Heart left ventricle (tissue), 16 donors: ENCODE data around the gene DUSP22. TPM values are rescaled to one million over a fixed set of nuclear protein-coding genes. Genes with fewer than 3 reads are reported as not detected.

Experiments used
- ATAC-seq, 4 donors: fragments of 200-7000 bp; cut with Tn5 transposase; one replicate each; pipeline ENCODE4 v1.9.1; 2020 to 2022; ENCODE audit warnings: moderate library complexity in 4 of 4, mild to moderate bottlenecking in 3 of 4, moderate number of reproducible peaks in 1 of 4
- DNase-seq, 5 donors: peaks; one replicate each; pipeline ENCODE4 v3.0.0-alpha.2; 2020
- H3K27ac ChIP-seq, 12 donors: fragments of 200-600 bp; sonication (generic) in 4 of 12; one replicate each; pipeline versions ENCODE4 v1.5.0 to v1.8.0; 2016 to 2022; ENCODE audit warnings: mild to moderate bottlenecking in 2 of 12
- H3K27me3 ChIP-seq, 9 donors: fragments of 200-600 bp; sonication (generic) in 2 of 9; one replicate each; pipeline versions ENCODE4 v1.5.1 to v1.8.0; 2016 to 2022; ENCODE audit warnings: mild to moderate bottlenecking in 3 of 9
- H3K36me3 ChIP-seq, 9 donors: fragments of 200-600 bp; sonication (generic) in 2 of 9; one replicate each; pipeline versions ENCODE4 v1.5.0 to v1.8.0; 2018 to 2022; ENCODE audit warnings: mild to moderate bottlenecking in 2 of 9
- H3K4me1 ChIP-seq, 12 donors: fragments of 200-600 bp; sonication (generic) in 4 of 12; one replicate each; pipeline versions ENCODE4 v1.5.0 to v1.8.0; 2016 to 2022; ENCODE audit warnings: mild to moderate bottlenecking in 3 of 12
- H3K4me3 ChIP-seq, 12 donors: fragments of 200-600 bp; sonication (generic) in 4 of 12; one replicate each; pipeline versions ENCODE4 v1.5.0 to v1.8.0; 2017 to 2022; ENCODE audit warnings: mild to moderate bottlenecking in 9 of 12, moderate library complexity in 4 of 12
- H3K9me3 ChIP-seq, 12 donors: fragments of 200-600 bp; sonication (generic) in 4 of 12; one replicate each; pipeline versions ENCODE4 v1.5.0 to v1.8.0; 2016 to 2022; ENCODE audit warnings: mild to moderate bottlenecking in 1 of 12
- CTCF ChIP-seq, 12 donors: fragments of 200-600 bp; sonication (generic) in 4 of 12; IDR thresholded peaks; one replicate each; pipeline versions ENCODE4 v1.5.0 to v1.8.0; 2018 to 2022; ENCODE audit warnings: antibody characterized with exemption in 12 of 12, mild to moderate bottlenecking in 5 of 12
- POLR2A ChIP-seq, 2 donors: fragments of 450-650 bp; IDR thresholded peaks; one replicate each; pipeline ENCODE4 v1.6.1; 2017; ENCODE audit warnings: antibody characterized with exemption in 2 of 2, mild to moderate bottlenecking in 2 of 2, moderate library complexity in 2 of 2
- WGBS, 4 donors: extraction: QIAGEN DNeasy Blood & Tissue Kit in 2 of 4; methylation state at CpG; one replicate each; pipeline versions ENCODE4 v1.1.5 to v1.1.7; 2013 to 2018; 5-methylcytosine and 5-hydroxymethylcytosine counted together
- intact Hi-C, 10 donors: fragments of 100-400 bp; cut with DNase I; formaldehyde crosslinking; loops; one replicate each; pipeline versions ENCODE4 v1.11.1 to v1.14.2; 2022
- polyA plus RNA-seq, 2 donors: library from polyadenylated mRNA; stranded (reverse); fragments of 200-250 nt; gene quantifications; one replicate each; pipeline ENCODE4 v1.2.3, GENCODE V29; 2013
- total RNA-seq, 9 donors: library from RNA; depleted of rRNA in 2 of 9; stranded (reverse); fragments of >200 nt in 2 of 9; fragmentation: NEBNext Ultra II Directional in 3 of 9; extraction: Animal tissue kit (Norgen Biotek cat#: 25700) in 3 of 9; gene quantifications; one replicate each; pipeline versions ENCODE4 v1.1.0 to v1.2.4, GENCODE V29; 2016 to 2023
- donor health status: ischemic (EF 13 %, LVEDD 7.1; RV severe dilation, severe dysfunction).
- donor health status: healthy with polysubstance abuse.
- donor health status: DM: no; HTN: yes; CAD: no.
- donor health status: DM: no; HTN: no; CAD: no.
- donor health status: ischemic (EF 25% LVEDD 6.9; RV normal size, moderate dysfunction).
- donor health status: ischemic (EF 25% LVEDD 5.7; RV mildly dilated, moderate dysfunction).
- donor health status: healthy.
- donor health status: DM: yes; HTN: yes; CAD: no.
- donor health status: ischemic (EF 35%, LVEDD 5.7; RV mildly dilated, moderate dysfunction).
- donor health status: nonischemic (EF 11% LVEDD 7.7; RV severe dilation, severe dysfunction).
- donor health status: DM: yes; HTN: yes; CAD: no.
- donor health status: PGD.
- donor health status: ischemic (EF 29% LVEDD 5.4; RV normal size, mild dysfunction).
- donor health status: nonischemic (EF 23%, LVEDD 6.1; RV moderate dilation, normal function).

The DUSP22 gene
- total and polyA plus RNA-seq, 11 donors = 33.4 to 79.9 (median 48.2) TPM

GRCh38 chr6:356828-357251, 64.6 kb downstream of the DUSP22 start:
- intact Hi-C loops = no loop called here
- no peak overlapping the region for H3K27ac ChIP-seq
- no peaks in the 10 kb centered on the region for H3K9me3 ChIP-seq
- TF ChIP-seq CTCF (IDR thresholded peaks at IDR 0.05) (no peak), POLR2A (IDR thresholded peaks at IDR 0.05) (no peak)
- peaks cover 0 to 9% (median 0%) of the 10 kb centered on the region in 9 donors for H3K36me3 ChIP-seq
- no peaks in the 10 kb centered on the region for H3K27me3 ChIP-seq
- H3K4me1 ChIP-seq = peaks cover 0 to 5% (median 0%) of the 10 kb centered on the region in 12 donors
- DNase-seq = peak in 3 of 5 donors; percentile 50 to 70 (median 66)
- H3K4me3 ChIP-seq = no peak overlapping the region
- WGBS, 4 donors = 68 to 79% (median 71%) methylated on average over 11 of the region's 11 CpGs
- peak in 2 of 4 donors; percentile 47 to 60 for ATAC-seq

- Histone ChIP-seq H3K4me1 (peaks cover 0 to 5% (median 0%) of the 10 kb centered on the region in 12 donors), H3K27ac (no peak overlapping the region), H3K27me3 (no peaks in the 10 kb centered on the region), H3K4me3 (no peak overlapping the region), H3K9me3 (no peaks in the 10 kb centered on the region), H3K36me3 (peaks cover 0 to 5% (median 0%) of the 10 kb centered on the region in 9 donors)
- ATAC-seq (no peak), DNase-seq (no peak)
- no peak for TF ChIP-seq POLR2A (IDR thresholded peaks at IDR 0.05)
- intact Hi-C loops = no loop called here
- 72 to 81% (median 79%) methylated on average over 12 of the region's 12 CpGs for whole genome bisulfite sequencing, 4 donors
These were observed 65.0 kb downstream of the DUSP22 start for GRCh38 chr6:357261-357790.

- DNase-seq (peak in 2 of 5 donors; percentile 18 to 56), ATAC-seq (no peak)
- Histone ChIP-seq H3K36me3 (no peaks in the 10 kb centered on the region), H3K27ac (no peak overlapping the region), H3K4me3 (no peak overlapping the region), H3K4me1 (peaks cover 0 to 5% (median 0%) of the 10 kb centered on the region in 12 donors), H3K27me3 (no peaks in the 10 kb centered on the region), H3K9me3 (no peaks in the 10 kb centered on the region)
- no peak for TF ChIP-seq POLR2A (IDR thresholded peaks at IDR 0.05)
- no peak for TF ChIP-seq CTCF (IDR thresholded peaks at IDR 0.05)
- WGBS, 4 donors = 82 to 86% (median 84%) methylated on average over 13 of the region's 13 CpGs
- intact Hi-C loops = no loop called here
These were observed 65.6 kb downstream of the DUSP22 start for GRCh38 chr6:357791-358341.

GRCh38 chr6:358432-358831, 66.1 kb downstream of the DUSP22 start:
- WGBS, 4 donors = 82 to 100% (median 84%) methylated on average over 4 of the region's 4 CpGs
- no peak overlapping the region for H3K4me3 ChIP-seq
- peaks cover 0 to 5% (median 0%) of the 10 kb centered on the region in 12 donors for H3K4me1 ChIP-seq
- peak in 2 of 5 donors; percentile 27 to 61 for DNase-seq
- intact Hi-C loops = no loop called here
- no peaks in the 10 kb centered on the region for H3K27me3 ChIP-seq
- H3K9me3 ChIP-seq = peaks cover 0 to 3% (median 0%) of the 10 kb centered on the region in 12 donors
- H3K36me3 ChIP-seq = no peaks in the 10 kb centered on the region
- peak in 1 of 4 donors; percentile 4 for ATAC-seq
- TF ChIP-seq CTCF (IDR thresholded peaks at IDR 0.05) (no peak), POLR2A (IDR thresholded peaks at IDR 0.05) (no peak)
- H3K27ac ChIP-seq = no peak overlapping the region
